ELF-1 (cell line): ENCODE measurements around the gene C21orf91.
A peak's percentile ranks its signal among the peaks of the same experiment; 100 is the strongest.

Experiments used
- DNase-seq: peaks from one replicate; pipeline ENCODE4 v3.0.0-alpha.2; 2016; ENCODE audit warnings: low read depth, low spot score

The C21orf91 gene

DNA sequence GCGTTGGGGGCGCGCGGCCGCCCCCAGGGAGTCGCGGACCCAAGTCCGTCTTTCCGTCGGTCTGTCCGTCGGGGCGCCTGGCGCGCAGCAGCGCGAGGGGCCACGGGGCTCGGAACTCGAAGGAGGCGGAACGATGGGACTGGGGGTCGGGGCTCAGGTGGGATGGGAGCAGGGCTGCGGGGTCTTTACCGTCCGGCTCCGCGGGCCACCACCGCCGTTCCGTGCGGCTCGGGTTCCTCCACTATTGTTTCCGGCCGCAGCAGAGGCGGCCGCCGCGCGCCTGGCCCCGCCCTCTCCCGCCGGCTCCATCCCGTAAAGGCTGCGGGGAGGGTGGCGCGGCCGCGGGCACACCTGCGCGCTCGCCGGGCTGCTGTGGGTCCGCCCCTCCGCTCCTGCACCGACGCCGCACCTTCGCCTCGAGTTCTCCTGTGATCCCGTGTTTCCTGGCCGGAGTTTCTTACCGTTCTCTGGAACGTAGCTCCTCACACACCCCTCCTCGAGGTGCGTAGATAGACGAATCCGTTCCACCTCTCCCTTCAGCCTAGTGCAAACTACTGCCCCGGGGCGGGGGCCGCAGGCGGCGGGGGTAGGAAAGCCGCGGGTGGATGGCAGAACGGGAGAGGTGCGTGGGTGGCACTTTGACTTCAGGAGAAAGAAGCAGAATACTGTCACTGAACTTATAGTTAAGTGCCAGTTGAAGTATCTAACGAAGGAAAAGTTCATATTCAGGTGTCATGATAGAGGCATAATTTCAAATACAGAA is at the start of gene C21orf91:
Gene C21orf91 (minus strand): TSS at position 243 of the 763 bp plus-strand sequence. CDS start 1,038 bp downstream, outside the sequence.
- peak; percentile 86 for DNase-seq

GRCh38 chr21:17866590-17866989 is 47.4 kb upstream of the C21orf91 start:
- DNase-seq: no peak

GRCh38 chr21:17859661-17860060 is 40.5 kb upstream of the C21orf91 start:
- no peak for DNase-seq

GRCh38 chr21:17858747-17859146 is 39.6 kb upstream of the C21orf91 start:
- DNase-seq: no peak

DNA sequence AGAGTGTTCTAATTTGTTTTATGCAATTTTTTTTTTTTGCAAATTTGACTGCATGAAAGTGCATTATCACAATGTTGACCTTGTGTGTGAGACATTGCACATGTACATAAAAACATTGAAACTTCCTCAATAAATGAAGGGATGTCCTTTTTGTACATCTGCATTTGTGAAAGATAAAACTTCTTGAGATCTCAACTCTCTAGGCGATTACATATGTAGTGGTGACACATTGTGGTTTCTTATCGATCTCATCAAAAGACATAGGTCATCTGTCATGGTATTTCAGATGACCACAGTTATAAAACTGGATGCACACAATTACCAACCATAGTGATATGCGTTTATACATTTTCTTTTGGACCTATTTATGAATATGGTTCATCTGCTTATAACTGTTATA is 35.6 kb upstream of the C21orf91 start:
- DNase-seq: no peak

DNA sequence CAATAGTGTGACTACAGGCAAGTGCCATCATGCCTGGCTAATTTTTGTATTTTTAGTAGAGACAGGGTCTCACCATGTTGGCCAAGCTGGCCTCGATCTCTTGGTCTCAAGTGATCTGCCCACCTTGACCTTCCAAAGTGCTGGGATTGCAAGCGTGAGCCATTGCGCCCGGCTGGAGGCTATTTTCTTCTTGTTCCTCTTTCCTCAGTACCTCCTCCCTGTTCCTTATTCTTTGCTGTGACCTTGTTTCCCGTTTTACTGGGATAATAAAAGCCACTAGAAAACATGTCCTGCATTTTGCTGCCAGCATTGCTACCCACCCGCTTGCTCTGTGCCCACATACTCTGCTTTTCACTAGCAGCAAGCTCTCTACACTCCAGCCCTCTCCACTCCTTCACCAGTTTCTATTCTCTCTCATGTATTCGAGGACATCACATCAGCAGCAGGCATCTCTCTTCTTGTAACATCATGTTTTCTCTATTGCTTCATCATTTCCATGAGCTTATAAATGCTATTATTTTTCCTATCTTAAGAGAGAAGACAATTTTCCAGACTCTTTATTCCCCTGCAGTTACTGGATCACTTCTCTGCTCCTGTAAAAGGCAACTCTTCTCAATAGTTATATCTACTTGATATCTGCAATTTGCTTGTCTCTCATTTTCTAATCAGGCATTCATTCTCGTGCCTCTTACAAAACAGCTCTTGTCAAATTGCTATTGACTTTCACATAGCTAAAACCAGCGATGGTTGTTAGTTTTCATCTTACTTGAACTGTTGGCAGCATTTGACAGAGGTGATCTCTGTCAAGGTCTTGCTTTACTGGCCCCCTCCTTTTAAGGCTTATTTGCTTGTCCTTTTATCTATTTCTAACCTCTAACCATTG is 34.5 kb upstream of the C21orf91 start:
- no peak for DNase-seq

DNA sequence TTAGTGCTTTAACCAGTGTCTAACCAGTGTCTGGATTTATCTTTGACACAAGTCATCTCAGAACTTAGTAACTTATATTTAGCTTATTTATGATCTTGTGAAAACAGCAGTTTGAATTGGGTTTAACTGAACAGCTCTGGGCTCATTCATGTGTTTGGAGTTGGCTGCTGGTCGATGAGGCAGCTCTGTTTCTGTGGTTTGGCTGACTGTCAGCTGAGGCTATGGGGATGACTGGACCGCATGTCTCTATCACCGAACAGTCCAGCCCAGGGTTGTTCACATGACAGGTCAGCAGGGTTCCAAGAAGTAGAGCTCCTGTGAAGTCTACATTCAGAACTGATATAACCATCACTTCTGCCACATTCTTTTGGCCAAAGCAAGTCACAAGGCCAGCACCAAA is 29.1 kb upstream of the C21orf91 start:
- DNase-seq: no peak

GRCh38 chr21:17841103-17841502 is 21.9 kb upstream of the C21orf91 start:
- DNase-seq: no peak

DNA sequence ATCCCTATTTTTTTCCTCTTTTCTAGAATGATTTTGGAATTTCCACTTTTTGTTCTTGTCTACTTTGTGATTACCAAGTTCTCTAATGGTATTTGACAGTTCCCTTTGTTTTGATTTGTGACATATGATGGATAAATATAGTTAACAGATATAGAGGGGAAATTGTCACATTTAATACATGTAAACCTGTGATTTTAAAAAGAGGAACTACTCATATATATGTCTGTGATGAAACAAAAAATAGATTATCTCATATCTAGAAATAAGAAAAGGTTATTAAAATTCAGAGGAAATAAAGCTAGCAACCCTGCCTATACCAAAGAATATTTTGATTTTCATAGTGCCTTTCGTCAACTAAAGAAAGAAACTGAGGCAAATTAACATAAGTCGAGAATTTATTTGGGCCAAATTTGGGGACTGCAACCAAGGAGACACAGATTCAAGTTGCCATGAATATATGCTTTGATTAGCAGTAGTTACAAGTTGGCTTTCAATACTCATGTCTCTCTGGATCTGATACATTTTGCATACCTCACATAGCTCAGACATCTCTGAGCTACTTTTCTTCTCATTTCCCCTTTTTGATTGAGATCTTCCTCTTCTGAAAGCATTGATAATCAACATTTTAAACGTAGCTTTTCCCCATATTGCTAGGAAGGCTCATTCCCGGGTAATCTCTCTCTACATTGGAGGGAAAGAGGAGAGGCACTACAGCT is 15.6 kb upstream of the C21orf91 start:
- no peak for DNase-seq

DNA sequence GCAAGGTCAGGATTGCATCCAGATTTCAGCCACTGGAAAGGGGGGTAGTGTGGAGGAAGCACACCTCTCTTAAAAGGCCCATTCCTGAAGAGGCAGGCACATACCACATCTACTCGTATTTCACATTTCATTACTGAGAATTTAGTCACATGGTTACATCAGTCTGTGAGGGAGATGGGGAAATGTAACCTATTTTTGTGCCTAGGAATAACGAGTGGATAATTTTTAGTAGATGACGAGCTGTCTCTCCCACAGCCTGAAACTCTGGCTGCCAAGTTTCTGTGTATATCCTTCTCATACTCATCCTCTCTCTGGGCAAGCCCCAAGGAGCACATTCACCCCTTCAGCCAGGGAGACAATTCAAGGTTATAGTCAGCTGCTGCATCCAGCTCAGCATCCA is 10.3 kb upstream of the C21orf91 start:
- no peak for DNase-seq

DNA sequence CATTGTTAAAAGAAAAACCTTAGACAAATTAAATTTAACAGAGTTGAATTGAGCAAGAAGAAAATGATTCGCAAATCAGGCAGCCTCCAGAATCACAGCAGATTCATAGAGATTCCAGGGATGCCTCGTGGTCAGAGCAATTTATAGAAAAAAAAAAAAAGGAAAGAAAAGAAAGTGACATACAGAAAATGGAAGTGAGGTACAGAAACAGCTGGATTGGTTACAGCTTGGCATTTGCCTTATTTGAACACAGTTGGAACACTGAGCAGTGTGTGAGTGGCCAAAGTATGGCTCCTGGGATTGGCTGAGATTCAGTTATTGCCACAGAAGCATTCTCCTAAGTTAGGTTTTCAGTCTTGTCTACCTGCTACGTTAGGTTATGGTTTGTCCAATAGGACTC is 9.1 kb upstream of the C21orf91 start:
- no peak for DNase-seq

DNA sequence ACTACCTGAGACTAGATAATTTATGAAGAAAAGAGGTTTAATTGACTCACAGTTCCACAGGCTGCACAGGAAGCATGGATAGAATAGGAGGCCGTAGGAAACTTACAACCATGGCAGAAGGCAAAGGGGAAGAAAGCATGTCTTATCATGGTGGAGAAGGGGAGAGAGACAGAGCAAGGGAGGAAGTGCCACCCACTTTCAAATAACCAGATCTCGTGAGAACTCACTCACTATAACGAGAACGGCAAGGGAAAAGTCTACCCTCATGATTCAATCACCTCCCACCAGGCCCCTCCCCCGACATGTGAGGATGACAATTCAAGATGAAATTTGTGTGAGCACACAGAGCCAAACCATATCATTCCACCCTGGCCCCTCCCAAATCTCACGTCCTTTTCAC is 4.7 kb upstream of the C21orf91 start:
- no peak for DNase-seq

DNA sequence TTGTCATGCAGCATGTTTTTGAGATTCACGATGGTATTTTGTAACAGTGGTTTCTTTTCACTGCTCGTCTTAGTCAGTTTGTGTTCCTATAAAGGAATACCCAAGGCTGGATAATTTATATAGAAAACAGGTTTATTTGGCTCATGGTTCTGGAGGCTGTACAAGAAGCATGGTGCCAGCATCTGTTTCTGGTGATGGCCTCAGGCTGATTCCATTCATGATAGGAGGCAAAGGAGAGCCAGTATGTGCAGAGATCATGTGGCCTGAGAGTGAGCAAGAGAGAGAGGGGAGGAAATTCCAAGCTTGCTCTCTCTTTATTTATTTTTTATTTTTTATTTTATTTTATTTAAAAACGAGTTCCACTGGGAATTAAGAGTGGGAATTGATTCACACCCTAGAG is 2.0 kb upstream of the C21orf91 start:
- DNase-seq: no peak

GRCh38 chr21:17819877-17820229 is 697 bp upstream of the C21orf91 start:
- DNase-seq: no peak

DNA sequence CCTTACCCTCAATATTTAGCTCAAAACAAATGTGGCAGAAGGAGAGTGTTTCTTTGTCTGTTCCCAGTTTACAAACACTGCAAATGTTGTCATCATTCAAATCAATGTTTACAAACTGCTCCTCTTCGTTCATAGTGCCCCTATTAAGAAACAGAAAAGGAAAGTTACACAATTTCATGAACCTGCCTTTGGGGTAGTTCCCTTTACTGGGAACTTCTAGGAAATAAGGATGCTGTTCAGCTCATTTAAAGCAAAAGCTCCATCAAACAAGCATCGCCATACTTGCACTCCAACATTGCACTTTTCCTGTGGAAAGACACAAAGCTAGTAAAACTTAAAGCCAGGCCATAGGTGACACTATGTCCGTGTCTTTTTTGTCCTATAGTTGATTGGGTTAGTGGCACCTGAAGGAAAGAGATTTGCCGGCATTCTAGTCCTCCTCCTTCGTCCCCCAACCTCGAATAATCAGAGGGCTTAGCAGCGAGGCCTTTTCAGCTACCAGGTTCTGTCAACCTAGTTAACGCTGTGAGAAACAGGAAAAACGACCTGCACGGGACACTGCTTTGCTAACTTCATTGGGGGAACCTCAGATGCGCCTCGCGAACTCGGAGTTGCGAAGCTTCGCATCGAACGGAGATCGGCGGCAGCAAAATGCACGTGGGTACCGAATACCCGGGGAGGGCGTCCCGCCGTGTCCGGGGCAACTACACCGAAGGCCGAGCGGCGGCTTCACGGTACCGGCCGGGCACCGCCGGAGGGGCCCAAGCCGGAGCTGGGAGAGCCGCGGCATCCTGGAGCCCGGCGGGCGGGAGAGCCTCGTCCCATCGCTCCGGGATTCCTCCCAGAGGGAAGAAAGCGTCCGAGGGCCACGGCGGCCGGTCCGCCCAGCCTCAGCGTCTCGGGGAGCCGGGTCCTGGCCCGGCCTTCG is 706 bp downstream of the C21orf91 start:
- DNase-seq: peak; percentile 65

- no peak for DNase-seq
Observed at GRCh38 chr21:17813353-17813752, 5.8 kb downstream of the C21orf91 start.

DNA sequence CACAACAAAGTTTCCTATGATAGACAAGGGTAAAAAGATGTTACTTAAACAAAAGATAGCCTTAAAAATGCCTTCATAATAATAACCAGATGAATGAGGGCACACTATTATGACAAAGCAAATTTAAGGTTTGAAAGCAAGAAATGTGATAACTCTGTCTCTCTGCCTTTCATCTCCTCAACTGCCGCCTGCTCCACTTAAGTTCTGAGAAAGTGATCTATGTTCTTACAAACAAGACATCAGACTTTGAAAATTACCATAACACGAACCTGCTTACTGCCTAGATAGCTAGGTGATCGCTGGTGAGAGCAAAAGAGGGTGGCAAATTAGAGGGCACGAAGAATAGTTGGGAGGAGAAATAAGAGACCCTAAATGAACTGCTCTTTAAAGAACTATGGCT is 13.2 kb downstream of the C21orf91 start:
- DNase-seq: no peak

GRCh38 chr21:17803536-17803935 is 15.6 kb downstream of the C21orf91 start:
- no peak for DNase-seq

DNA sequence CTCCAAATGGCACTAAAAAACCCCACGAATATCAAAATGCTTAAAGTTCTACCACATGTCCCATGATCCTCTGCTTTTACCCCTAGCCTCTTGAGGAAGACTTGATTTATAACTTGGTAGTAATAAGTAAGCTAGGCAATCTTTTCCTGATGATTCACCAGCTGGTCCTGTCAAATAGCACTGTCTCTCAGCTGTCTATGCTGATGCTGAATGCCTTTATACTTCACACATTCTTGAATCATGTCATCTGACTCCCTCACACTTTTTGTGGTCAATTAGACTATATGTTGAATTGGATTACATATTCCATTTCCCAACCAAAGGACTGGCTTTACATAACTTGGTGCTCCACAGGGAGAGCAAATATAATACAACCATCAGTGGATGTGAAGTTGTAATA is 16.6 kb downstream of the C21orf91 start:
- no peak for DNase-seq

- no peak for DNase-seq
Observed at GRCh38 chr21:17799414-17800164, 19.6 kb downstream of the C21orf91 start.
